GM18861 (cell line): ENCODE data around the gene SEC24A.
"Not testable (repeated sequence)": the region's sequence is repeated elsewhere in the genome, so short reads cannot be mapped to it uniquely, and the experiment has no call there.

Source experiments
- ATAC-seq: cut with Tn5 transposase; IDR thresholded peaks from one replicate; pipeline ENCODE4 v1.9.1; 2021; ENCODE audit not compliant: unreplicated experiment

Gene SEC24A

DNA sequence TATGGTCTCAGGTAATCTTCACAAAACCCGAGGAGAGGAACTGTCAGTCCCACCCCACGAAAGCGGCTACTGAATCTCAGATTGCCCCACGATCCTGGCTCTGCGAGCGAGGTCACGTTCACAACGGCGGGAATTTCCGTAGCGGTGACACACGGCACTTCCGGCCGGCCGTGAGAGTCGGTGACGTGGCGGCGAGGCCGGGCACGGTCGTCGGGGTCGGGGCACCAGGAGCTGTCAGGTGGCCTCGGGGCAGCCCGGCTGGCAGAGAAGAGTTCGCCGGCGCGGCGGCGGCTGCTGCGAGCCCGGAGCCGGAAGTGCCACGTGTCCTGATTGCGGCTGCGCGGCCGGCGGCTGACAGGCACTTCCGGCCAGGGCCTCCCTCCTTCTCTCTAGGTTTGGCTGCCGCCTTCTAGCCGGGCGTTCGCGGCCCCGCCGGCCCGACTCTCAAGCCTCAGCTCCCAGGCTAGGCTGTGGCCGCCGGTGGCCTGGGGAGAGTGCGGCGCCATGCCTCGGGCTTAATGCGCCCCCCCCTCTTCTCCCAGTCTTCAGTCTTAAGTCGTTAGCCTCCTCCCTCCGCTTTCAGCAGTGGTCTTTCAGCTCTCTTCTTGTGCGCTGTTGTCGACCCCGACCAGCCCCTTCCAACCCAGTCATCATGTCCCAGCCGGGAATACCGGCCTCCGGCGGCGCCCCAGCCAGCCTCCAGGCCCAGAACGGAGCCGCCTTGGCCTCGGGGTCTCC lies at the start of gene SEC24A:
SEC24A (plus strand) TSS at position 361 of the 738 bp plus-strand sequence; CDS start at position 653, 292 bp downstream.
- peak; percentile 72 for ATAC-seq

DNA sequence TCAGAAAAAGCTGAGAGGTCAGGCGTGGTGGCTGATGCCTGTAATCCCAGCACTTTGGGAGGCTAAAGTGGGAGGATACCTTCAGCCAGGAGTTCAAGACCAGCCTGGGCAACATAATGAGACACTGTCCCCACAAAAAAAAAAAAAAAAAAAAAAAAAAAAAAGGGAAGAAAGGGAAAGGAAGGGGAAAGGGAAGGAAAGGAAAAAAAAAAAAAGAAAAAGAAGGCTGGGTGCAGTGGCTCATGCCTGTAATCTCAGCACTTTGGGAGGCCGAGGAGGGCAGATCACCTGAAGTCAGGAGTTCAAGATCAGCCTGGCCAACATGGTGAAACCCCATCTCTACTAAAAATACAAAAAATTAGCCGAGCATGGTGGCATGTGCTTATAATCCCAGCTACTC lies 48.8 kb upstream of the SEC24A start:
- ATAC-seq, result not testable (repeated sequence)

DNA sequence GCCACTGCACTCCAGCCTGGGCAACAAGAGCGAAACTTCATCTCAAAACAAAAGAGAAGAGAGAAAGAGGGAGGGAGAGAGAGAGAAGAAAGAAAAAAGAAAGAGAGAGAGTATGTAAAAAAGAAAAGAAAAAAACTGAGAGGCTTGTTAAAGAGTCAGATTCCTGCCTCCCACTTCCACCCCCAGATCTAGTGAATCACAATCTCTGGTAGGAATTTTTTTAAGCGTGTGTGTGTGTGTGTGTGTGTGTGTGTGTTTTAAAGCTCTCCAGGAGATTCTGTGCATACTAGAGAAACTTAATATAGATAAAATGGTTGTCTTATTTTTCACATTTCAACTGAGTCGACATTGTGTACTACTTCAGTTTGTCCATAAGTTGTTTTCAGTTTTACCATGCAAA lies 48.0 kb upstream of the SEC24A start:
- ATAC-seq, result no peak

DNA sequence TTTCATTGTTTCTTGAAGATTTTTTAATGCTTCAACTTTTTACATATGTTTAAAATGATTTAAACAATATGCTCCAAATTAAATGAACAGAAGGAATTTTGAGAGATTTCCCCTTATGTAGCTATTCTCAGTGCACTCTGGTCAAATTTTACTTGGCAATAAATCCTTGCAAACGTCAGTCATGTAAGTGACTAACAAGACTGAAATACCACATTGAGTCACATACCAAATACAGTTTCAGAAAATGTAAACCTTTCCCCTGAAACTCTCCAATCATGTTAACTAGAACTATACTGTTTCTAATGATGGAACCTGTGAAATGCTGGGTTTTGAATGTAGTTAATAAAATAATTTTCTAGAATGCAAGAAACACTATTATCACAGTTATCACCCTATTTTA lies 45.5 kb upstream of the SEC24A start:
- ATAC-seq, result no peak

DNA sequence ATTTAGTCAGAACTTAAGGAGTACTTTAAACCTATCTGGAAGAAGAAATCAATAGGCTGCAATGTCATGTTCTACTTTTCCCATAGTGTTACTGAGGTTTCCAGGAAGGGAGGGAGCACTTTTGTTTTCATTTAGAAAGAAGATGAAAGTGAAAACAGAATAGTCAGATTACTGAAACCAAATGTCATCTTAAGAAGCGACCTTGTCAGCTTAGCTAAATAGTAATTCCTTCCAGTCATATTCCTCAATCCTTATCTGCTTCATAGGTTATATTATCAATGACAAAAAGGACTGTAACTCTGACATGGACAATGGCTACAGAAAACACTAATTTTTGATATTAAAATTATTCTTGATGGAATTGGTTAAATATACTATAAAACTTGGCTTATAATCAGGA lies 43.7 kb upstream of the SEC24A start:
- ATAC-seq, result no peak

DNA sequence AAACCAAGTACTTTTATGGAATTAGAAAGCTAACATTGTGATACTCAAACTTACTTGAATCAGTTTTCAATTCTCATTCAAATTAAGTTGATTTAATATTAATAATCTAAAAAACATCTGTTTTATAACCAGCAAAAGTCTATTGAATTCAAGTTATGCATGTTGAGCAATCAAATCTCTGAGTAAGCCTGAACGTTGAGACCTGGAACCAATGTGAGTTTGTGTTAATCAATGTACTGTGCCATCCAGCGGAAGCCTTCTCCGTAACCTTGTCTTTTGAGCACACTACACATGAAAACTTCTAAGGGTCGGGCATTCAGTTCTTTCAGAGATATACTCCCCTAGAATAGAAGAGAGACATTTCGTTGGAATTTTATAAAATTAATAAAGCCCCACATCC lies 41.9 kb upstream of the SEC24A start:
- ATAC-seq, result no peak

DNA sequence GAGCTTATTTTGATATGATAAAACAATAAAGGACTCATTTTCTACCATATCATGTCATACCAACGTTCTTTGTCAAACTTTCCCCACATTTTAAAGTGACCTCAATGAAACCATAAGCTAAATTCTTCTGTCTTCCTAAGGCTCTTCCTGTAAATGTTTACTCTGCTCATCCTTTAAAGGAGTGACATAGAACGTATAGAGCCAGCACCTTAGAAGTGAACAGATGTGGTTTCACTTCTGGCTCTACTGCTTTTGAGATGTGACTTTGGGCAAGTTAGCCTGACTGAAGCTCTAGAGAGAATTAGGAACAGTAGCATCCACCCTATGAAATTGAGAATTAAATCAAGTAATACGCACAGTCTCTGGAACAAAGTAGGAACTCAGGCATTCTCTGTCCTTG lies 40.0 kb upstream of the SEC24A start:
- no peak for ATAC-seq

DNA sequence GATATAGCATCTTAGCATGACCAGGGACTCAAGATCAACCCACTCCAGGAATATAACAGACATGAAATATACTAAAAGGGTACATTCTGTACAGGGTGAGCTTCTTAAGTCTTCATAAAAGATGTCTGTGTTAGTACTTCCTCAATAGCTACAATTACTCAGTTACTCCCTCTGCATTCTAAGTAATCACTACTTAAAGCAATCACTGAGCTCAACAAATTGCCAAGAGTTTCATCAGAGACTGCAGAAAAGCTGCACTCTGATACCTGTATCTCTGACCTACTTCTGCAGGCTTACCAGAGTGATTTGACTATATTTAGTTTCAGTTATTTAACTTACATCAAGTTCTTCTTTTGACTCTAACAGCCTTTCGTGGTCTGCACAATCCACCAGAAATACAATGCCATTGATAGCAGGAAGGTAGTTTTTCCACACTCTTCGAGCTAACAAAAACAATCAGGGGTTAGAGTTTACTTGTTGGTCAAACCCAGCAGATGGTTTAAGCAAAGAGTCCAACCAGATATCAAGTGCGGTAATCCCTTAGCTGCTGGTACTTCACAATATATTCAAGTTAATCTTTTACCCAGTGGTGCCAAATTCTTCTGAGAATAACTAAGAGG lies 39.2 kb upstream of the SEC24A start:
- ATAC-seq, result peak; percentile 59

DNA sequence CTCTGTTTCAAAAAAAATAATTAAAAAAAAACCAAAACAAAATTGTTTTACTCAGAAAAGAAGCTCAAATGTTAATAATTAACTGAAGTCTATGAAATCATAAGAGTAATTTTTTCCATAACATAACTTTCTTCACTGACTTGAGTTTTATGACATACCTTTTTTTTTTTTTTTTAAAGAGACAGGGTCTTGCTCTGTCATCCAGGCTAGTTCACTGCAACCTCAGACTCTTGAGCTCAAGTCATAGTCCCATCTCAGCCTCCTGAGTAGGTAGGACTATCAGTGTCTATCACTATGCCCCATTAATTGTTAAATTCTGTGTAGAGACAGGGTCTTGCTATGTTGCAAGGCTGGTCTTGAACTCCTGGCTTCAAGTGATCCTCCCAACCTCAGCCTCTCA lies 37.9 kb upstream of the SEC24A start:
- ATAC-seq, result no peak

DNA sequence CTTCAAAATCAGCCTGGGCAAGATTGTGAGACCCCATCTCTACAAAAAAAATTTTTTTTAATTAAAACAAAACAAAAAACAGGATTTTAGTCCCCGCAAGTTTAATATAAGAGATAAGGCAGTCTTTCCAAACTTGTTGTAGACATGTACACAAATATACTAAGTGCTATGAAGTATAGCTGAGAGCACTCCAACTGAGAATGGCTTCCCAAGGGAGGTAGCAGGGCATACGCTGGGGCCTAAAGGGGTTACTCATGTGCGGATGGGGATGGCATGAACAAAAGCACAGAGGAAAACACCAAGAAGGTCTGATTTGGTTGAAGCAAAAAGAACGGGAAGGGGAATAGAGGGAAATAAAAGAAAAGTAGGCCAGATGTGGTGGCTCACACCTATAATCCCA lies 37.1 kb upstream of the SEC24A start:
- ATAC-seq, result no peak

DNA sequence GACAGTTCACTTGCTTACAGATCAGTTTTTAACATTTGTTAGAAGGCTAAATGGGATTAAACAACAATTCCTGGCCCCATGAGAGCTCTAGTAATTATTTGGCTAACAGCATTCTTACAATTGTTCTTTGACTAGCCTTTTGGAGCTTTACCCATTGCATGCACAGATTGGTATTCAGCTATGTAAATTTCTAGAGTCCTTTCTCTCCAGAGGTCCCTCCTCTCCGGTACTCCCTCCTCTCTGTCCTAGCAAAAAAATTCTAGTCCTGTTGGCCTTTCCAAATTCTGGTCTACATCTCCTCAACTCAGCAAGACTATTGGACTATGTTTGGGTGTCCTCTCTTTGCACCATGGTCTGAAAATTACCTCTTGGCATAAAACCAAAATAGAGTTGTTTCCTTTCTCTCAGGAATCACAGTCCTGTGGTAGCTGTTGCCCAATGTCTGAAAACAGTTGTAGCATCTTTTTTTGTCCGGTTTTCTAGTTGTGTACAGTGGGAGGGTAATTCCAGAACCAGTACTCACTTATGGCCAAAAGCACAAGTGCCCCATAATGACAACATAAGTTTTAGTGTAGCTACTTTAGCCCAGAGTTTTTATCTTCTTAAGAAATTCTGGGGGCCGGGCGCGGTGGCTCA lies 34.0 kb upstream of the SEC24A start:
- ATAC-seq, result no peak

DNA sequence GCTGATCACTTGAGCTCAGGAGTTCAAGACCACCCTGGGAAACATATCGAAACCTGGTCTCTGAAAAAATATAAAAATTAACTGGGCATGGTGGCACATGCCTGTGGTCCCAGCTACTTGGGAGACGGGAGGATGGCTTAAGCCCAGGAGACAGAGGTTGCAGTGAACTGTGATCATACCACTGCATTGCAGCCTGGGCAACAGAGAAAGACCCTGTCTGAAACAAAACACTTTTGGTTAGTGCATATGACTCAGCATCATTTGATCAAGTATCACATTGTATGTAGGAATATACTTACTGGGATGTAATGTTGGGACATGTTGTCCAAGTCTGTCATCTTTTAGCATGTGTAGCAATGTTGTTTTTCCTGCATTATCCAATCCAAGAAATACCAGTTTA lies 28.0 kb upstream of the SEC24A start:
- no peak for ATAC-seq

DNA sequence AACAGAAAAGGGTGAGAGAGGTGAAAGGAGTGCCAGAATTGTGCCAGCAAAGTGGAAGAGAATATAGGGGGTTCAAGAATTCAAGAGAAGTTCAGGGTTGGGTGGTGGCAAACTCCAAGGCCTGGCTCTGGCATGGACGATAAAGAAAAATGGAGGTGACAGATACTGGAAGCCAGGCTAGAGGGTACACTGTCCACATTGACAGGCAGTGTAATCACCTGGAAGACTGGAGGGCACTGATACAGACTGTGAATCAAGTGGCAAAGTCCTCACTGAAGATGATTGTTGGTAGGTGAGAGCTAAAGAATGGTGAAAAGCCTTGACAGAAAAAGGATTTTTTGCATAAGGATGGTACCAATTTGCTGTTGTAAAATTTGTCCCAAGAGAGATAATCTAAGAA lies 23.0 kb upstream of the SEC24A start:
- no peak for ATAC-seq

DNA sequence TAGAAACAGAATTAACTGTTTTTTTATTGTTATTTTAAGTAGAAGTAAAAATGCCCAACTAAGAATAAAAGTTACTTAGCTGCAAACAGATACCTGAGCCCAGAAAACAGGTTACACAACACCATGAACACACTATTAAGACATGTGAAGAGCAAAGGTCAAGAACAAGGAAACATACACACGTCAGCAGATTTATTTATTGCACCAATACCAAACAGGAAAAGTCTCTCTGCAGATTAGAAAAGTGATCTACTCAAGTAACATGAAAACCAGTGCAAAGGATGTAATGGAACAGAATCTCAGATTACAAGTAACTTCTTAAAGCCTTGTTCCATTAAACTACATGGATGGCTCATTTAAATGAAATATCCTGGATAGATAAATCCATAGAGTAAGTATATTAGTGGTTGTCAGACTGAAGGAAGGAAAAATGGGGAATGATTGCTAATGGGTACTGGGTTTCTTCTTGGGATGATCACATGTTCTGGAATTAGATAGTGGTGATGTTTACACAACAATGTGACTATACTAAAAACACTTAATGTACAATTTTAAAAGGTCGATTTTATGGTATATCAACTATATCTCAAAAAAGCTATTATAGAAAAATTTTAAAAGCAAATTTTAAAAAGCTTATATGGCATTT lies 22.1 kb upstream of the SEC24A start:
- no peak for ATAC-seq

DNA sequence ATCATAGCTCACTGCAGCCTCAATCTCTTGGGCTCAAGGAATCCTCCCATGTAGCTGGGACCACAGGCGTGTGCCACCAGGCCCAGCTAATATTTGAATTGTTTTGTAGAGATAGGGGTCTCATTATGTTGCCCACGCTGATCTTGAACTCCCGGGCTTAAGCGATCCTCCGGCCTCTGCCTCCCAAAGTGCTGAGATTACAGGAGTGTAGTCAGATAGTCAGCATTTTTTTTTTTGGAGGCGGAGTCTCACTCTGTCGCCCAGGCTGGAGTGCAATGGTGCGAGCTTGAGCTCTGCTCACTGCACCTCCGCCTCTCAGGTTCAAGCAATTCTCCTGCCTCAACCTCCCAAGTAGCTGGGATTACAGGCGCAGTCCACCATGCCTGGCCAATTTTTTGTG lies 14.4 kb upstream of the SEC24A start:
- no peak for ATAC-seq

DNA sequence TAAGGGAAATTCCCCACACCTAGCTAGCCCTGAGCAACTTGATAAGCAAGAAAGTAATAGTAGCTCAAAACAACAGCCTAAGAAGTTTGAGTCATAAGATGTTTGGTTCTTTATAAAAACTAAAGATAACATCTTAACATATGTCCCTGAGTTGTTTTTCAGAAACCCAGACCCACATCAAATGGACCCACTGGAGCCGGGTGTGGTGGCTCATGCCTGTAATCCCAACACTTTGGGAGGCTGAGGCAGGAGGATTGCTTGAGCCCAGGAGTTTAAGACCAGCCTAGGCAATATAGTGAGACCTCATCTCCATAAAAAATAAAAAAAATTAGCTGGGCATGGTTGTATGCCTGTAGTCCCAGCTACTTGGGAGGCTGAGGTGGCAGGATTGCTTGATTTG lies 13.2 kb upstream of the SEC24A start:
- ATAC-seq, result not testable (repeated sequence)

DNA sequence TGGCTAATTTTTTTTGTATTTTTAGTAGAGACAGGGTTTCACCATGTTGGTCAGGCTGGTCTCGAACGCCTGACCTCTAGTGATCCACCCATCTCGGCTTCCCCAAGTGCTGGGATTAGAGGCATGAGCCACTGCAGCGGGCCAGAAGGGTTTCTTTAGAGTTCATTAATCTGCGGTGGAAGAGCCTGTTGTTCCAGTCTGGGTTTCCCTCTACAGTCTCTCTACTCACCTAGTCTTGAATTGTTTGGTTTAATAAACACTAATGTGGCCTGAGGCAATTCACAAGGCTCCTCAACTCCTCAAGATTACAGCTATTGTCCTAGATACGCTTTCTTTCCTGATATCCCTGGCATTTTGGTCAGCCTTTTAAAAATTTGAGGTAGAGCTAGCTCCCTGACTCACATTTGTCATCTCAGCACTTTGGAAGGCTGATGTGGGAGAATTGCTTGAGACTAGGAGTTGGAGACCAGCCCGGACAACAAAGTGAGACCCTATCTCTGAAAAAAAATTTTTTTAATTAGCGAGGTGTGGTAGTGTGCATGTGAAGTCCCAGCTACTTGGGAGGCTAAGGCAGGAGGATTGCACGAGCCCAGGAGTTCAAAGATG lies 11.4 kb upstream of the SEC24A start:
- ATAC-seq, result no peak

DNA sequence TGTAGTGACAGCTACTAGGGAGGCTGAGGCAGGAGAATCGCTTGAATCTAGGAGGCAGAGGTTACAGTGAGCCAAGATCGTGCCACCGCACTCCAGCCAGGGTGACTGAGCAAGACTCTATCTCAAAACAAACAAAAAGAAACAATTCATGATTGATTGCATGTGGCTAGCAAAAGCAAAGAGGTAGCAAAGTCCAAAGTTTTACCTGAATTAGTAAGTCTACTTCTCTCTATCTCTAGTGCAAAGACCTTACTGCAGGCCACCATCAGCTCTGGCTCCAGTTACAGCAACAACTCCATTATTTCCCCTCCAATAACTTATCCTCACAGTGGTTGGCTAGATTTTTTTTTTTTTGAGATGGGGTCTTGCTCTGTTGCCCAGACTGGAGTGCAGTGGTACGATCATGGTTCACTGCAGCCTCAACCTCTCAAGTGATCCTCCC lies 9.8 kb upstream of the SEC24A start:
- ATAC-seq, result no peak

DNA sequence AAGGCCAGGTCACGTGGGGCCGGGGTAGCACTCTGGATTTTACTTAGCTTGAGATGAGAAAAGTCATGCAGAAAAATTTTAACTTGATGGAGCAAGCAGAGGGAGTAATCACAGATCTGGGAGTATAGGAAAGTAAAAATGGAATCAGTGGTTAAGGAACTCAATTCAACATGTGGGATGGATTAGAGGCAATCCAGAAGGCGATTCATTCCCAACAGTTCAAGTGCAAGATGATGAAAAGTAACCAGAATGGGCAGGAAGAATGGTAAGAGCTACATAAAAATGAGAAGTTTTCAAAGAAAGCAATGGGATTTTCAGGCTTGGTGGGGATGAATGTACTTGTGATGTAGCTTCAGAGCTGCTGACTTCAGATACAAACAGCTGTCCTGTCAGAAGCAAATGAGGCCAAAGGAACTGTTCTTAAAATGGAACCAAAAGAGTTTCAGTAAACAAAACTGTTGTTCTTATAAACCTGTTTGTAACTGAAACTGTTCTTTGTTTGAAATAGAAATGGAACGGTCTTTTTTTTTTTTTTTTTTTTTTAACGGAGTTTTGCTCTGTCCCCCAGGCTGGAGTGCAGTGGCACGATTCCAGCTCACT lies 5.6 kb upstream of the SEC24A start:
- ATAC-seq, result no peak

DNA sequence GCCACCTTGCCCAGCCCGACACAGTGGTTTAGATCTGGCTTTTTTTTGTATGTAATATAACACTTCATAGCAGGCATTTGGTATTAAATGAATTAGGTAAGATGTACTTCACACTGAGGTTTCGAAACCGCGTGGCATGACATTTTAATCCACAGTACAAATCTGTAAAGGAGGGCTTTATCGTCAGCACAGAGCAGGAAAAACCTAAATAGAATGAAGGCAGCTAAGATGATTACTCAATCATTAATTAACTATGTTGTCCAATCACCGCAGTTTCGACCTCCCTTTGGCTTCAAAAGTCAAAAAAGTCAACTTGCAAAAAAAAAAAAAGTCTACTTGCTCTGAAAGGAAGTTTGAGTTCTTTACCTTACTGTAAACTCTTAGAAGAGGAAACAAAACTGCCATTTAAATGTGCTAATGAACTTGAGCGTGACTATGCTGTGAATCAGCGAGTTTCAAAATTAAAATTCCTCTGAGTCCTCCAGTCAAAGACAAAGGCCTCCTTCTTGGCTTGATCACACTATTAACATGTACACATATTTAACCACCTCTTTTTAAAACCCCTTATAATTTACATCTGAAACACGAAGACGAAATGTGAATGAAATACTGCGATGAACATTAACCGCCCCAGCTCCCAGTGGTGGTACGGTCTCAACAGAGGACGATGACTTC lies 698 bp upstream of the SEC24A start:
- peak; percentile 47 for ATAC-seq
